Aorta (tissue), 5 donors: Measurements from ENCODE around the gene SLC44A3. TPM values are rescaled to one million over a fixed set of nuclear protein-coding genes. Genes with fewer than 3 reads are reported as not detected.

ENCODE experiments used
- ATAC-seq: fragments of 200-7000 bp; cut with Tn5 transposase; one replicate; pipeline ENCODE4 v1.9.1; 2022; ENCODE audit warnings: moderate library complexity; ENCODE audit not compliant: low FRiP score
- DNase-seq, 2 donors: peaks; one replicate each; pipeline ENCODE4 v3.0.0-alpha.2; 2020
- H3K27ac ChIP-seq, 2 donors: one replicate each; pipeline ENCODE4 v1.5.1; 2013; ENCODE audit warnings: low read length in 2 of 2, mild to moderate bottlenecking in 2 of 2, moderate library complexity in 2 of 2, control low read depth in 1 of 2, inconsistent platforms in 1 of 2, low read depth in 1 of 2
- H3K27me3 ChIP-seq, 2 donors: one replicate each; pipeline ENCODE4 v1.6.1; 2013; ENCODE audit warnings: control low read depth in 1 of 2, low read length in 1 of 2, mild to moderate bottlenecking in 1 of 2, moderate library complexity in 1 of 2; ENCODE audit not compliant: insufficient read depth in 2 of 2, control insufficient read depth in 1 of 2
- H3K36me3 ChIP-seq, 2 donors: one replicate each; pipeline ENCODE4 v1.6.1; 2013; ENCODE audit warnings: control low read depth in 1 of 2, low read length in 1 of 2, mild to moderate bottlenecking in 1 of 2; ENCODE audit not compliant: insufficient read depth in 2 of 2, control insufficient read depth in 1 of 2
- H3K4me1 ChIP-seq, 2 donors: one replicate each; pipeline ENCODE4 v1.6.1; 2013; ENCODE audit warnings: low read length in 2 of 2, control low read depth in 1 of 2, mild to moderate bottlenecking in 1 of 2, moderate library complexity in 1 of 2; ENCODE audit not compliant: insufficient read depth in 2 of 2, control insufficient read depth in 1 of 2
- H3K4me3 ChIP-seq, 2 donors: one replicate each; pipeline ENCODE4 v1.5.1; 2013; ENCODE audit warnings: low read length in 2 of 2, control low read depth in 1 of 2, mild to moderate bottlenecking in 1 of 2
- H3K9me3 ChIP-seq: one replicate; pipeline ENCODE4 v1.6.1; 2013; ENCODE audit warnings: mild to moderate bottlenecking, low read length; ENCODE audit not compliant: control insufficient read depth
- WGBS, 2 donors: extraction: QIAGEN DNeasy Blood & Tissue Kit; methylation state at CpG; one replicate each; pipeline ENCODE4 v1.1.7; 2013; 5-methylcytosine and 5-hydroxymethylcytosine counted together
- intact Hi-C, 2 donors: fragments of 100-400 bp; cut with DNase I; formaldehyde crosslinking; loops; one replicate each; pipeline versions ENCODE4 v1.14.2 to v1.15.0; 2022
- polyA plus RNA-seq, 2 donors: library from polyadenylated mRNA; stranded (reverse); fragments of 200-250 nt; gene quantifications; one replicate each; pipeline ENCODE4 v1.2.3, GENCODE V29; 2013
- total RNA-seq, 2 donors: library from RNA; stranded (reverse); fragmentation: NEBNext Ultra II Directional; extraction: Animal tissue kit (Norgen Biotek cat#: 25700); gene quantifications; one replicate each; pipeline ENCODE4 v1.2.1, GENCODE V29; 2021
- donor health status: healthy with polysubstance abuse.
- donor health status: Bipolar disorder and iron deficiency.
- donor health status: DM: no; HTN: no; CAD: no.
- donor health status: DM: no; HTN: no; CAD: no.
- donor health status: DM: yes; HTN: yes; CAD: no.

Gene SLC44A3
- total and polyA plus RNA-seq, 4 donors: 2.3 to 7.2 (median 4.3) TPM

DNA sequence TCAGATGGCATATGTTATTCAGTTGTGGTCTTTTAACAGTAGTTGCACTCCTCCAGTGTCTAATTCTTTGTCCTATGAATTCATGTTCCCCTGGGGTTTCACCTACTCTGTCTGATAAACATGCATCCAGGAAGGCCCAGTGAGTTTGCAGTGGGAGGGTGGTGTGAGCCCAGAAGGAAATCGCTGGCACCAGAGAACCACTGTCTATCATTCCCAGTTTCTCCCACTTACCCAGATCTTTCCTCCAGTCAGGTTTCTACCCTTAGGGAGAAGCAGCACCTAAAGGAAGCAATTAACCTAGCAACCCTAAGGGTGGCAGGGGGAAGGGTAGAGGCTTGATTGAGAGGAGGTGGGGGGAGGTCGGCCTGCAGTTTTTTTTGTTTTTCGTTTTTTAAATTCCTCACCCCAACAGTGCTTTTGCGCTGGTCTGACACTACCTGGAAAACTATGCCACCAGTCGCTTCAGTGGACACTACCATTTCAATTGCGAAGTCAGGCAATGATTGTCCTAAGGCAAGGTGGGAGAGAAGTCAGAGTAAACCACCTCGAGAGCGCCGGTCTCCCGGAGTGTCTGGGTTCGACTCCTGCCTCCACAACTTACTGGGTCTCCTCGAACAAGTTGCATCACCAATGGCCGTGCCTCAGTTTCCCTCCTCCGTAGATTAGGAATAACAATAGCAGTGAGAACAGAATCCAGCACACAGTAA is 766 bp upstream of the SLC44A3 start:
- no peaks in the 10 kb centered on the region for H3K9me3 ChIP-seq
- 51 to 54% methylated on average over 14 of the region's 14 CpGs for WGBS, 2 donors
- ATAC-seq: no peak
- no peaks in the 10 kb centered on the region for H3K27me3 ChIP-seq
- H3K4me3 ChIP-seq: peak overlapping the region; percentile 13 to 48
- intact Hi-C loops: no loop called here
- H3K4me1 ChIP-seq: no peaks in the 10 kb centered on the region
- H3K36me3 ChIP-seq: no peaks in the 10 kb centered on the region
- no peak overlapping the region for H3K27ac ChIP-seq
- no peak for DNase-seq

DNA sequence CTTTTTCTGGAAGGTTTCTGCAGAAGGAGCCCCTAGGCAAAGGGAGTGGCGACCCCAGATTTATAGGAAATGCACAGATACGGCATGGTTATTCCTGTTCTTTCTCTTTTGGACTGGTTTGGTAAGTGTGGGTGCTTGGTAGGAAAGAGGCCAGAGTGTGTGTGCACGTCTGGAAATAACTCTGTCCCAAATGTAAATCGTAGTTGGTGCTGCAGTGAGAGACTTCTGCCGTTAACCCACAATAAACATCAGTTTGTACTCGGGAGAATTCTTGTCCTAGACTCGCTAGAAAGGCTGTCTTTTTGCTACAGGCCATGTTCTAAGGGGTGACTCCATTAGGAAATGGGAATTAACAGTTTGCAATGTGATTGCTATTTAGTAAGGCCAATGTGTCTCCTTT is 779 bp downstream of the SLC44A3 start:
- H3K36me3 ChIP-seq: no peaks in the 10 kb centered on the region
- H3K4me1 ChIP-seq: no peaks in the 10 kb centered on the region
- intact Hi-C loops: loop anchor here in 1 of 2 donors (1.0 kb wide), 1 partner anchor 222 kb away; no protein-coding TSS in a partner anchor
- 20 to 28% methylated on average over 7 of the region's 7 CpGs for WGBS, 2 donors
- ATAC-seq (no peak), DNase-seq (no peak)
- H3K4me3 ChIP-seq: peak overlapping the region; percentile 48 to 54
- H3K27ac ChIP-seq: no peak overlapping the region
- H3K27me3 ChIP-seq: no peaks in the 10 kb centered on the region
- H3K9me3 ChIP-seq: no peaks in the 10 kb centered on the region

DNA sequence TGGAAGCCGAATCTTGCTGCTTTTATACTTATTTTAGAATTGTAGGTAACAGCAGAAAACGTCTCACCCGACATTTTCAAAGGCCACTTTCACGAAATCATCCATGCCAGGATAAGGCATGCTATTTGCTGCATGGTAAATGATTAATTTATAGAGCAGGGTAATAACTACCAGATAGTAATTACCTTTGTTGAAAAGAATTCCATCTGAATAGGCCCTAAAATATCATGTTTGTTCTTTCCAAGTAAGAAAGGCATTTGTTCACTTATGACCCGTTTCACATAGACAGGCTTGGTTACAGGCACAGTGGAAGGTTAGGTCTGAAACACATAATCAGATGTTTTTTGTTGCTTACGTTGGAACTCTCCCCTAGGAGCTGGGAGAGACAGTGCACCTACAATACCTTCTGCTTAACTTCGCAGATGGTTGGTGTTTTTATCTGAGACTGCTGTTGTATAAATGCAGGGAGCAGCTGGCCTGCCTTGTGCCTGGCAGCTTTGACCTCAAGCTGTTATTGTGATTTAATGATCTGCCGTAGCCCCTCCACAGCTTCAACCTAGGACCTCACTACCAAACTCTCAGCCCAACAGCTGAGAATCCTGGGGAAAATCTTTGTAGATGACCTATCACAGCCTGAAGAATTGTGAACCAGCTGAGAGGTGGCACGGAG is 1.6 kb downstream of the SLC44A3 start:
- Histone ChIP-seq H3K4me3 (no peak overlapping the region), H3K36me3 (no peaks in the 10 kb centered on the region), H3K27me3 (no peaks in the 10 kb centered on the region), H3K4me1 (no peaks in the 10 kb centered on the region), H3K27ac (no peak overlapping the region), H3K9me3 (no peaks in the 10 kb centered on the region)
- no peak for ATAC-seq
- 89 to 91% methylated on average over 9 of the region's 9 CpGs for WGBS, 2 donors
- DNase-seq: no peak
- intact Hi-C loops: no loop called here

DNA sequence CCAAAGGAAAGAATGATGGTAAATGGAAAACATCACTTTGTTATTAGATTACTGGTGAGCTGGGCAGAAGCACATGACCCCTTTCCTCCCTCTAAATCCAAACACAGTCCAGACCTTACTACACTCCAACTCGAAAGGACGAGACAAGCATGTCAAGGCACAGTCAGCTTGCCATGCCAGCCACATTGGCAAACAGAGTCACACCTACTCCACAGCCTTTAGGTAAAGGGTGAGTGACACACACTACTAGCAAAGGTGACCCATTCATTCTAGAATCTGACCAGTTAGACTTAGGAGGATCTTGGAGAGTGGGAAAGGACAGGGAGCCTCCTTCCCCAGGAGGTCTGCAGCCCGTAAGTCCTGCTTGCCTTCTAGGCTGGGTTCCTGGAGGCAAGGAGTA is 3.0 kb downstream of the SLC44A3 start:
- peaks cover 0 to 4% of the 10 kb centered on the region in 2 donors for H3K36me3 ChIP-seq
- ATAC-seq (no peak), DNase-seq (no peak)
- no peaks in the 10 kb centered on the region for H3K9me3 ChIP-seq
- no peak overlapping the region for H3K4me3 ChIP-seq
- 74 to 85% methylated on average over 3 of the region's 3 CpGs for WGBS, 2 donors
- H3K27ac ChIP-seq: no peak overlapping the region
- intact Hi-C loops: no loop called here
- H3K27me3 ChIP-seq: no peaks in the 10 kb centered on the region
- no peaks in the 10 kb centered on the region for H3K4me1 ChIP-seq

DNA sequence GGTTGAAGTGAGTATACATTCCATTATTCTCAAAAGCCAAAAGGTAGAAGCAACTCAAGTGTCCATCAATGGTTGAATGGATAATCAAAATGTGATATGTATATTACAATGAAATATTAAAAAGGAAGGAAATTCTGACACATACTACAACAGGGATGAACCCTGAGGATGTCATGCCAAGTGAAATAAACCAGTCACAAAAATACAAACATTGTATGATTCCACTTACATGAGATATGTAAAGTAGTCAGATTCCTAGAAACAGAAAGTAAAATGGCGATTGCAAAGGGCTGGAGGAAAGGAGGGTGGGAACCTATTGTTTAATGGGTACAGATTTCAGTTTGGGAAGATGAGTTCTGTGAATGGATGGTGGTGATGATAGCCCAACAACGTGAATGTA is 5.8 kb downstream of the SLC44A3 start:
- no peak for DNase-seq
- no peaks in the 10 kb centered on the region for H3K4me1 ChIP-seq
- no peak overlapping the region for H3K4me3 ChIP-seq
- no peaks in the 10 kb centered on the region for H3K27me3 ChIP-seq
- 89 to 93% methylated on average over 2 of the region's 2 CpGs for WGBS, 2 donors
- H3K9me3 ChIP-seq: no peaks in the 10 kb centered on the region
- no peak overlapping the region for H3K27ac ChIP-seq
- intact Hi-C loops: no loop called here
- H3K36me3 ChIP-seq: peaks cover 0 to 4% of the 10 kb centered on the region in 2 donors
- no peak for ATAC-seq

DNA sequence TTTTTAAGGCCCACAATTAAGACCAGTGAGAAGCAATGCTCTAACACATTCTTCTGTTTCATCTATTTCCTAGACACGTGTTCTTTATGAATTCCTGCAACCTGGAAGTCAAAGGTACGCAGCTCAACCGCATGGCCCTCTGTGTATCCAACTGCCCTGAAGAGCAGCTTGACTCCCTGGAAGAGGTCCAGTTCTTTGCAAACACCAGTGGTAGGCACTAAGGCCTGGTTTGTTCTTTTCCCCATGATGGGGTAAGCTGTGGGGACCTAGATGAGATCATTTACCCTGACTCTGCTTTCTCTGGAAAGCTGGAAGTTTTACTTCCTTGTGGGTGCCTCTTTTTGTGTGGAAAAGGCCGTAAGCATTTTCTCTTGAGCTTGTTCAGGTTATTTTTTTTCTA is 7.3 kb downstream of the SLC44A3 start:
- Histone ChIP-seq H3K4me3 (no peak overlapping the region), H3K27ac (no peak overlapping the region), H3K9me3 (no peaks in the 10 kb centered on the region), H3K27me3 (no peaks in the 10 kb centered on the region), H3K4me1 (no peaks in the 10 kb centered on the region), H3K36me3 (peaks cover 0 to 4% of the 10 kb centered on the region in 2 donors)
- WGBS, 2 donors: 94 to 96% methylated on average over 4 of the region's 4 CpGs
- ATAC-seq (no peak), DNase-seq (no peak)
- intact Hi-C loops: no loop called here

DNA sequence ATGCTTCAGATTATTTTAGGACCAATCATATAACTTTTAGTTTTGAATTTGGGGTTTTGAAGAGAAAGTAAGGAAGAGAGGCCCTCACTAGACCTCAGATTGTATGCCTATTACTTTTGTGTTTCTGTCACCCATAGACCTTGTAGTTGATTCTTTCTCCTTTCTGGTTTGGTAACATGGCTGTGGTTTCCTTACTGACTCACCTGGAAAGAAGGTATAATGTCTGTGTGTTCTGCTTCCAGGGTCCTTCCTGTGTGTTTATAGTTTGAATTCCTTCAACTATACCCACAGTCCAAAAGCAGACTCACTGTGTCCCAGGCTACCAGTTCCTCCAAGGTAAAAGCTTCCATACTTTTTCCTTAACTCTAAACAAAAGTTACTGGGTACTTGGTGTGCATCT is 8.1 kb downstream of the SLC44A3 start:
- Histone ChIP-seq H3K4me1 (no peaks in the 10 kb centered on the region), H3K27me3 (no peaks in the 10 kb centered on the region), H3K9me3 (no peaks in the 10 kb centered on the region), H3K4me3 (no peak overlapping the region), H3K27ac (no peak overlapping the region), H3K36me3 (peaks cover 0 to 4% of the 10 kb centered on the region in 2 donors)
- no peak for DNase-seq
- no peak for ATAC-seq
- intact Hi-C loops: no loop called here

DNA sequence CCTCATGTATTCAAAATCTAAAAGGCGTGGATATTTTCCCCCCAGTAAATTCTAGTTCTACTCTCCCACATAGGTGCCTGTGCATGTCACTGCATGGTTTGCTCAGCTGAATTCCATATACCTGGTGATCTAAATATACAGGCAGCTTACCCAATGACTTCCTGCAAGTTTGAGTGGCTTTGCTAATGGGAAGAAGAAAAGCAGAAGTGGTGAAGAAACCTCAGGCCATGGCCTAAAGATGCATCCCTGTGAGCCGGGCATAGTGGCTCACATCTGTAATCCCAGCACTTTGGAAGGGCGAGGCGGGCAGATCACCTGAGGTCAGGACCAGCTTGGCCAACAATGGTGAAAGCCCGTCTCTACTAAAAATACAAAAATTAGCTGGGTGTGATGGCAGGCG is 11.5 kb downstream of the SLC44A3 start:
- ATAC-seq (no peak), DNase-seq (no peak)
- no peaks in the 10 kb centered on the region for H3K9me3 ChIP-seq
- no peak overlapping the region for H3K4me3 ChIP-seq
- peaks cover 2 to 4% of the 10 kb centered on the region in 2 donors for H3K36me3 ChIP-seq
- no peaks in the 10 kb centered on the region for H3K27me3 ChIP-seq
- no peak overlapping the region for H3K27ac ChIP-seq
- H3K4me1 ChIP-seq: peaks cover 0 to 2% of the 10 kb centered on the region in 2 donors
- 94 to 95% methylated on average over 6 of the region's 6 CpGs for WGBS, 2 donors
- intact Hi-C loops: no loop called here

DNA sequence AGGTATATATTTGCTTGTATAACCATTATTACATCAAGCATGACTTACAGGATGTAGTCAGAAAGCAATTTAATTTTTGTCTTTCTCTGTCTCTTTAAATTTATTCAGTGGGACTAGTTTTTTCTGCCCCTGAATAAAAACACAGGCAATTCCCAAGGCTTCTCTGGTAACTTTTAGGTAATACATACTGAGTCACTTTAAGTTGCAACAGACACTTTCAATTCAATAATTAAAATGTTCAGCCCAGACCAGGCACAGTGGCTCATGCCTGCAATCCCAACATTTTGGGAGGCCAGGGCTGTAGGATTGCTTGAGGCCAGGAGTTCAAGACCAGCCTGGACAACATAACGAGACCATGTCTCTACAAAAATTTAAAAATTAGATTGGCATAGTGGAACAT is 12.3 kb downstream of the SLC44A3 start:
- intact Hi-C loops: no loop called here
- no peaks in the 10 kb centered on the region for H3K9me3 ChIP-seq
- WGBS, 2 donors: 95 to 97% methylated on average over 1 of the region's 1 CpG
- H3K36me3 ChIP-seq: peaks cover 2% of the 10 kb centered on the region in 2 donors
- H3K27ac ChIP-seq: no peak overlapping the region
- H3K4me3 ChIP-seq: no peak overlapping the region
- H3K4me1 ChIP-seq: peaks cover 0 to 2% of the 10 kb centered on the region in 2 donors
- ATAC-seq (no peak), DNase-seq (no peak)
- H3K27me3 ChIP-seq: no peaks in the 10 kb centered on the region
